Stimulated activated CD4-positive, alpha-beta T cell treated with anti-CD3 and anti-CD28 coated beads, Interleukin-12 subunit alpha, Interleukin-12 subunit beta, amount 100 ng/mL, for 4 hours (primary cell): ENCODE data around the gene ZNF462.

Experiments used
- DNase-seq: peaks from one replicate; pipeline ENCODE4 v3.0.0-alpha.2; 2020

The ZNF462 gene

DNA sequence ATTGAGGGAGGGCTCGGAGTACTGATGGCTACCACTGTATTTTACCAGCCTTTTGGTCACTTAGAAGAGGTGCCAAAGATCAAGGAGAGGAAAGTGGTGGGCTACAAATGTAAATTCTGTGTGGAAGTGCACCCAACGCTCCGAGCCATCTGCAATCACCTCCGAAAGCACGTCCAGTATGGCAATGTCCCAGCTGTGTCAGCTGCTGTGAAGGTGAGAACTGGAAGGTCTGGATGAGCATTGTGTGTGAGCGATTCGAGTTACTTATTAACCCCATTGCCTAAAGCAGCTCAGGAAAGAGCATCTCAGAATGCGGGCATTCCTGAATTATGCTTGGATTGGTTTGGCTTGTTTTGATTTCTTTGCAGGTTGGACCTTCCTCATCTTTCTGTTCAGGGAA lies 67.5 kb downstream of the ZNF462 start:
- DNase-seq: no peak

DNA sequence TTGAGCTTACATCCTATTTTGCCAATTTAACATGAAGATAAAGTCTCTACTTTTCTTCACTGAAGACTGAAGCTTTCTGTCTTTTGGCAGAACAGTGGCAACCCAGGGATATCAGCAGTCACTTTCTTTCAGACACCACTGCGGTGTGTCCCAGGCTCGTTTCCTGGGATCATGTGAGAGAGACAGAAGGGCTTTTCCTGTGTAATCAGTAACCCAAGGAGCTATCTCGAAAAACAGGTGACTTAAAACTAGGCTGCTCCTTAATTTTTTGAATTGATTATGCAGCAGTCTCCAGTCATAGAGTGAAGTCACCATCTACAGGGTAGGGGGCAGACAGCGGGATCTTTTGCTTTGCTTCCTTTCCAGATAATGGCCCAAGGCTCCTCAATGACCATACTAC lies 68.5 kb downstream of the ZNF462 start:
- DNase-seq: no peak

DNA sequence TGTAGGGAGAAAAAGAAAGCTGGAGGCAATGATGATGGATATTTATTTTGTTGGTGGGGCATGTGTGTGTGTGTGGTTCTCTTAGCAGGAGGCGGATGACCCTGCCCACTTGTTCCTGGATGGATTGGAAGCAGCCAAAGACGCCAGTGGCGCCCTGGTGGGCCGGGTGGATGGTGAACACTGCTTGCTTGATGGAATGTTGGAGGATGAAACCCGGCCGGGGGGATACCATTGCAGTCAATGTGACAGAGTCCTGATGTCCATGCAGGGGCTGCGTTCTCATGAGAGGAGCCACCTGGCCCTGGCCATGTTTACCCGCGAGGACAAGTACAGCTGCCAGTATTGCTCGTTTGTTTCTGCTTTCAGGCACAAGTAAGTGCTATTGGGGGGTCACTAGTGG lies 69.2 kb downstream of the ZNF462 start:
- no peak for DNase-seq

DNA sequence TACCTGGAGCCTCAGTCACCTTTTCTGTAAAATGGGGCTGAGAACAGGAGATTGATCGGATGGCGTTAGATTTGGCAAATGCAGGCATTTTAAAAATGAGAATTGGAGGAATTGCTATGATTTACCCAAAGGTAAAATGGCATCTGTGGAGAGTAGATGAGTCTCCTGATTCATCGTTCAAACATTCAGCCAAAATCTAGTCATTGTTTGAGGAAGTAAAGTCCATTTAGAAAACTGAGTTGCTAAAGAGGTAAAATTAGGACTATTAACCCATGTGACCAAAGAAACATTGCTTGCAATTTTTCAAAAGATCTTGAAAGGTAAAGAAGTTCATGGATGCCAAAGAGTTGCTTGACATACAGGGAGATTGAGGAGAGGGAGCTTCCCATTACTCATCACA lies 69.7 kb downstream of the ZNF462 start:
- DNase-seq: no peak

DNA sequence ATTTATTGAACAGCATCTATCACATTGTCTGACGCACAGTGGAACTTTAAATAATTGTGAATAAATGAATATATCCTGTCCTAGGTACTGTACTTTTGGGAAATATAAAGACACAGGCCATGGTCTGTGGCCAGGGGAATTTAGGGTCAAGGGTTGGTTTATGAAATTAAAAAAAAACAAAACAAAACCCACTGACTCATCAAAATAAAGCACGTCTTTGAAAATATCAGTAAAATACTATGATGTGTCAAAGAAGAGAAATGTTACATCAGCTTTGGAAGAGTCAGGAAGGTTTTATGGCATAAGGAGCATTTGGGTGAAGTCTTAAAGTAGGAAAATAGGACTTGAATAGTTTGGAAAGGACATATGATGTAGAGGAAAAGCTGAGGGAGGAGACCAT lies 70.5 kb downstream of the ZNF462 start:
- DNase-seq: no peak

DNA sequence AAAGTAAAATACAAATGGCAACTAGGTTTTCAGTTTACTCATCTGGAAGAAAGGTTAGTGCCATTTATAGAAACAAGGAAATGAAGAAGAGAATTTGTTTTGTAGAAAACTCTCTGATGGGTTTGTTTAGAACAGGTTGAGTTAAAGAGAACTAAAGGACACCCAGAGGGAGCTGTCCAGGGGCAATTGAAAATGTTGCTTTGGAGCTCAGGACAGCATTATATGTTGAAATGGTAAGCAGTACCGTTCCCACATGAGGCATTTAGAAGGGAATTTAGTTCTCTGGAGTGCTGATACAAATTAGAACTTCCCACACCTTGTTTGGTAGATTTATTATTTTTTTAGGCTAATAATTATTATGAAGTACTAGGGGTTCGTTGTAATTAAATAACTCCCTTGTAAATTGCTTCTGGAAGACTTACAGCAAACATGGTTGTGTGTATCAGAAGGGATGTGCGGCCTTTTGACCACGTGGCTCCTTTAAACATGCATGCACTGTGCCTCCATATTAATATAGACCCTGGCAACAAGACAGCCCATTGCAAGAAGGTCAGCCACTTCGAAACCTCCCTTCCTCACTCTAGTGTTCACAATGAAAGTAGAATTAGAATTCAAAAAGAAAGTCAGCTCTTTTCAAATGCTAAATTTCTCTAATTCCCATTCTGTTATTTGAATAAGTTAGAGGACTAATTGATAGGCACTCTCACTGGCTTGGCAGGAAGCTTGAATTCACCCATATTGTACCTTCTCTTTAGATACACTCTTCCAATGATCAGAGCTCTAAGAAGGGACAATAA lies 71.7 kb downstream of the ZNF462 start:
- no peak for DNase-seq

DNA sequence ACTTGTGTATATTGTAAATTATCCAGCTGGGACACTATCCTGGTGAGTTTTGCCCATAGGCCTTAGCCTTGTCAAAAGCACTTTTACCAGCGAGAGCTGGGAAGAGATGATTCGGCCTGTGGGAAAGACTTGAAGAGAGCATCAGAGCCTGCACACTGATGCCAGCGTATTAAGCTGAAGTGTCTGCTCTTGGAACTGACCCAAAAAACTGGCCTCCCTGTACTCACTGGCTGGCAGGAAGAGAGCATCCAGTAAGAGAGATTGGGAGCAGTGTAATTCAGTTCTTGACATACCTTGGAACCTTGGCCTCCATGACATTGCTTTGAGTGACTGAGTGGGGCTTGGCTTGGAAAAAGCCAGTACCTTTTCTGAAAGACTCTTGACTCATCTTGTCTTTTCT lies 73.7 kb downstream of the ZNF462 start:
- DNase-seq: no peak

DNA sequence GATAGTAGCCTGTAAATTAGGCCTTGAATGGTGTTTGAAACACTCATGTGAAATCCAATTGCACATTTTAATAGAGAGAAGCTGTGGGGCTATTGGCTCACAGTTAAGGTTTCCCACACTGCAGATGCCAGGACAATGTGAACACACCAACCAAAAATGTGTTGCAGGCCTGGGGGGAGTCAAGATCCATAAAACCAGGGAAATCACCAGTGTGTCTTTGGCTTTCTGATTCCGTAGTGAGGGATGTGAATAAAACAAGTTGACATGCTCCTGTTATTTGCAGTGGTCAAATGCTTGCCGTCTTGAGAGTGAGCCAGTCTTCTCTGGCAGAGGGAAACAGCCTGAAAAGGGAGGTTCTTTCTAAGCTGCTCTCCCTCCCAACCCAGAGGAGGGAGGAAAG lies 79.0 kb downstream of the ZNF462 start:
- DNase-seq: no peak

DNA sequence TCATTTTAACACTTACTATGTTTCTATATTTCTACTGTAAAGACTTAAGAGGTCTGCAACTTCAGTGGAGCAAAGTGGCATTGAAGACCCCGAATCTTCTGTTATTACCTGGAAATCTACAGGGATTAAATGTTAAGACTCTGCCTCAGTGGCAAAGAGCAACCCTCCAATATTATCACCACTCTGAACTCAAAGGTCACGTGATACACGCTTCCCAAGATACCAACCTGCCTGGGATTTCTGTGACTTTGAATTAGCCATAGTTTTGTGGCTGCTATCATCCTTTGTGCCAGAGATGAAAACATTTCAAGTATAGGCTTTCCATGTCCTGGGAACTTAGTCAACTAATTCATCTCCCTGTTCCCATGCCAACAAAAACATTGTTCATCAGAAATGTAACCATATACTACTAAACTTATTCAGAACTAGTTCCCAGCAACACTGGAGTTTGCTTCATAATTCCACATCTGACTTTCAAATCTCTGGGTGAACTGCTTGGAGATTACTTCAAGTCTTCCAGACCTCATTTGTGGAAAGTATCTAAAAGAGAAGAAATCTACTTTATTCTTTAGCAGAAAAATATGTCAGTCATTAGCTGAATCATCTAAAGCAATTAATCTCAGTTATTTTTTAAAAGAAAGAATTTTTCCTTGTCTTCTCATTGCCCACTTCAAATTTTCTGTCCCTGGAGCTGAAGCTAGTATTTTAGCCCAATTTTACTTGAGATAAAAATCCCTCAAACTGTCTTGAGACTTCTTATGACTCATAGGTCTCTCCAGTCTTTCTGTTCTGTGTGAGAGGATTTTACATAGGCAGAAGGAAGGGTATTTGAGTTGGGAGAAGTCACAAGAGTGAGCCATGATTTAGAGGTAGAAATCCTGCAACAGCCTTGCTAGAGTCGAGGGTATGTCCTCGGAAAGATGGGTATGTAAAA lies 83.0 kb downstream of the ZNF462 start:
- DNase-seq: no peak

DNA sequence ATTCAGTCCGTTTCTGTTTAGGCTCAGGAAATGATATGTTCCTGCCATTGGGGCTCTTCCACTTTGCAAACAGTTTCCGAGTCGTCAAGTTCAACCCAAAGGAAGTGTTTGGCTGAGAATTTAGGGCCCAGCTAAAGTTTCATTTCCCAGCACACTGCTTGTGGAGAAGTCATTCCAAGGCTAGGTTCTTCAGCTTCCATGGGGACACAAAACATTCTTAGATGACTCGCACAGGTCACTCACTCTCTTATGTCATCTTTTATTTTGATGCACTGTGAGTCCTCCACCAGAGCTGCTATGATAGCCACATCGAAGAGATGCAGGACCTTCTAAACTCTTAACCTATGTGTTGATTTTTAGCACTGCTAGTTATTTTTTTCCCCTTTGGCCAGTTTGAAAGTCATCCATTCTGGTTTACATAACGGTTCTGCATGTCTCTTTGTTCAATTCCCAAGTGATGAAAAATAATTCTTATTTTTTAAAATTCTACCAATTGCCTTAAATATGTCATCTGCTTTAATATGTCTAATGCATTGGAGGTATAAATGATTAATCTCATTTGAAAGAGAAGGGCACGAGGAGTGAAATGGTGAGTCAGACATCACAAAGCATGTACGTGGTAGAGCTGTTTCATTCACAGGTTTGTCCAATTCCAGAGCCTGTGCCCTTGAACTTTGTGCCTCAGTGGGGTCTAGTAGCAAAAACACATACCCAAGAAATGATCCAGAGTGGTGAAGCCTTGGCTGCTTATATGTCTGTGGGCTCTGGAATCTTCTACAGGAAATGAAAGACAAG lies 84.3 kb downstream of the ZNF462 start:
- no peak for DNase-seq

DNA sequence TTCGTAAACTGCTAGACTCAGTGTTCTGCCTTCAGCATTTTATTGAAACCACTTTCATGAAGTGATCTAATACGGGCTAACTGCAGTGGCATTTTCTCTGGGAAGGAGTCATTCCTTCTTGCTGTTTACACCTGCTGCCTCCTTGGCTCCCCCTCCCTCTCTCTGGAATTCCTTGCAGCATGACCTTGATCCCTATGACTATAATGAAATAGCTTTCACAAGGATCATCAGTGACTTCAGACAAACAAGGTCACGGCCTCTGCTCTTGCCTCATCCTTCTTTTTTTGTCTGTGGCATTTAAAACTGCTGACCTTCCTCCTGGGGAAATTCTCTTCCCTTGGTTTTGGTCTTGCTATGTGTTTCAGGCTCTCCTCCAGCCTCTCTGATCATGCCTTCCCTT lies 90.2 kb downstream of the ZNF462 start:
- DNase-seq: no peak

DNA sequence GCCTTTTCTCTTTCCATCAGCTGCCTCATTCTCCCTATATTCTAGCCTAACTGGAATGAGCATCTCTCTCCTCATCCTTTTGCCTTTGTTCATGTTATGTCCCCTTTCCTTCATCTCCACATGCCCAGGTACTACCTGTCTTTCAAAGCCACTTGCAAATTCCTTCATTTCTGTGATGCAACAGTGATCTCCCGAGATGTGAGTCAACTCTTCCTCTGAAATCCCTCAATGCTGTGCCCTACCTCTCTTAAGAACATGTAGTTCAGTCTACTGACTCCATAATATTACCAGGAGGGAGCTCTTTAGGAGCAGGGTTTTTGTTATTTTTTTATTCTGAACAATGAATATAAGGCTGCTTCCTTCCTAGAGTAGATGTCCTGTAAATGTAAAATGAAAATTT lies 91.6 kb downstream of the ZNF462 start:
- DNase-seq: no peak

DNA sequence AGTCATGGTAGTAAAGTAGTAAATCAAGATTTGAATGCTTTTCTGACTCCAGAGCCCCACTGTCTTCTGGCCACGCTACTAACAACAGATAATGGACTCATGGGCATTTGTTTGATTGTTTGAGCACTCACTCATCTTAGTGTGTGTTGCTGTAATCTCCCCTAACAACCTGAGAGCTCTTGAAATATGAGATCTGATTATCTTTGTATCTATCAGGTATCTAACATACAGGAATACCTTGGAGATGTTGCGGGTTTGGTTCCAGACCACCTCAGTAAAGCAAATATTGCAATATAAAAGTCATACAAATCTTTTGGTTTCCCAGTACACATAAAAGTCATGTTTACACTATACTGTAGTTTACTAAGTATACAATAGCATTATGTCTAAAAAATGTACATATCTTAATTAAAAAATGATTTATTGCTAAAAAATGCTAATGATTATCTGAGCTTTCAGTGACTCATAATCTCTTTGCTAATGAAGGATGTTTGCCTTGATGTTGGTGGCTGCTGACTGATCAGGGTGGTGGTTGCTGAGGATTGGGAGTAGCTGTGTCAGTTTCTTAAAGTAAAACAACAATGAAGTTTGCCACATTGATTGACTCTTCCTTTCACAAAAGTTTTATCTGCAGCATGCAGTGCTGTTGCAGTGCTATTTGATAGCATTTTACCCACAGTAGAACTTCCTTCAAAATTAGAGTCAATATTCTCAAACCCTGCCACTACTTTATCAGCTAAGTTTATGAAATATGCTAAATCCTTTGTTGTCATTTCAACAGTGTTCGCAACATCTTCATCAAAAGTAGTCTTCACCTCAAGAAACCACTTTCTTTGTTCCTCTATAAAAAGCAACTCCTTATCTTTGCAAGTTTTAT lies 92.2 kb downstream of the ZNF462 start:
- DNase-seq: no peak

DNA sequence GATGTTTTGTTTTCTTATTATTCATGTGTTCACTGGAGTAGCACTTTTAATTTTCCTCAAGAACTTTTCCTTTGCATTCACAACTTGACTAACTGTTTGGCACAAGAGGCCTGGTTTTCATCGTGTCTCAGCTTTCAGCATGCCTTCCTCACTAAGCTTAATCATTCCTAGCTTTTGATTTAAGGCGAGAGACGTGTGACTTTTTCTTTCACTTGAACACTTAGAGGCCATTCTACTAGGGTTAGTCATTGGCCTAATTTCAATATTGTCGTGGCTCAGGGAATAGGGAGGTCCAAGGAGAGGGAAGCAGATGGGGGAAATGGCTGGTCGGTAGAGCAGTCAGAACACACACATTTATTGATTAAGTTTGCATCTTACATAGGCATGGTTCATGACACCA lies 94.0 kb downstream of the ZNF462 start:
- DNase-seq: no peak

DNA sequence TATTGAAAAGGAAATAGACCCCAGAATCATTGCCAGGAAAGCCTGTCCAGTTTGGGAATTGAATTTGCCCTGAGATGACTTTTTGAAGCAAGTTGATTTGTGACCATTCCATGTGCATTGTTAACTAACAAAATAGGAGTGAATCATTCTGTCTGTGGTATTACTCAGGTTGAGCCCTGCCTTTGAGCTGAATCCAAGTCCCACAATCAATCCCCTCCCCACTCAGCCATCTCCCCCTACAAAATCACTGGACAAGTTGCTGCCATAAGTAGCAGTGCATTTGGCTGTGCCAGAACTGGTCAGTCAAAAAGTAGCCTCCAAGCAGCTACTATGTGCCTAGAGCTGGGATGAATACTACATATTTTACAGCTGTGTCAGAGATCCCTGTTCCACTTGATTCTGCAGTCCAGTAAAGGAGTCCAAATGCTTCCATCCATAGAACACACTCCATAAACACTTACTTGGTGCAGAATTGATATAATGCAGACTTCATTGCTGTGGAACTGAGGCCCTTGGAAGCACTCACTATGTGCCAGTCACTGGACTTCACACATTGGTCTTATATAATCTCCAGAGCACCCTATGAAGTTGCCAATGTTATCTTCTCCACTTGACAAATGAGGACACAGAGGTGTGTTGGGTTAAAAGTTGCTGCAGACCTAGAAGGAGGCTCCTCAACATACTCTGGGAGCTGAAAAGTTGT lies 96.1 kb downstream of the ZNF462 start:
- no peak for DNase-seq

DNA sequence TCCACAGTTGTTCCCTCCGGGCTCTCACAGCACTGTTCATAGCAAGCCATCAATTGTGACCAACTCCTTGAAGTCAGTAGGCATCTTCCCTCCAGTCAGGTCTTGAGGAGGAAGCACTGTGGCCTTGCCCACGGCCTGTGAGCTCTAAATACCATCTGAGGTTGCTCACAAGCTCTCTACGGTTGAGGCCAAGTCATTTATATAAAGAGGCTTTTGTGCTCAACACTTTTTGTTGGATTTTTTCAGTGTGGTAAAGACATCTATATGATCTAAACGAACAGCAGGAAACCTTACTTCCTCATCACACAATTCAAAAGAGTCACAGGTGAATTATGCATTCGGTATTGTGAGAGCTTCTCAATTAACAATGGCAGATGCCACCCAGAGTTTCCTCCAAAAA lies 97.3 kb downstream of the ZNF462 start:
- no peak for DNase-seq

DNA sequence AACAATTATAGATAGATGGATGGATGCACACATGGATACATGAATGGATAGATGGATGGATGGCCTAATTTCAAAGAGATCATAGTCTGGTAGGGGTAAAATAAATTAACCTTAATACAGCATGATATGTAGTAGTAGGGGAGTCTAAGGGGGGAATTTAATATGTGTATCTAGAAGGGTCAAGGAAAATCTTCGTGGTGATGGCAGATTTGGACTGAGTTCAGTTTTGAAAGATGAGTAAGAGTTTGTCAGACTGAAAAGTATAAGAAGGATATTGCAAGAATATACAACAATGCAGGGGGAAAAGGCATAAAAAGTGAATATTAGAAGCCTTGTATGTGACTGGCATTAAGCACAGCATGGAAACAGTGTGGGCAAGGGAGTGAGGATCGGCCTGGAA lies 98.7 kb downstream of the ZNF462 start:
- no peak for DNase-seq

DNA sequence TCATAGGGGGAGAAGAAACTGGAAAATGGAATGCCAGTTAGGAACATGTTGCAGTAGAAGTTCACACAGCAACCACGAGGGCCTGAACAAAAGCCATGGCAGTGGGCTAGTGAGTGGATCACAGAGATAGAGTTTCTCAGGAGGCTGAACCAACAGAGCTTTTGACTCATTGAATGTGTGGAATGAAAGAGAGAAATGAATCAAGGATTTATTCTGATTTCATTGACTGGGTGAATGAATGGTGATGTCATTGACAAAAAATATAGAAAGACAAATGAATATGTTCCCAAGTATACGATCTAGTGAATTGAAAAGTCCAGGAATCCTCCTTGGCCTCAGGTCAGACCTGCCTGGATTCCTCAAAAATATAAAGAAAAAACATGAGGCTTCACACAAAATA lies 99.2 kb downstream of the ZNF462 start:
- no peak for DNase-seq

DNA sequence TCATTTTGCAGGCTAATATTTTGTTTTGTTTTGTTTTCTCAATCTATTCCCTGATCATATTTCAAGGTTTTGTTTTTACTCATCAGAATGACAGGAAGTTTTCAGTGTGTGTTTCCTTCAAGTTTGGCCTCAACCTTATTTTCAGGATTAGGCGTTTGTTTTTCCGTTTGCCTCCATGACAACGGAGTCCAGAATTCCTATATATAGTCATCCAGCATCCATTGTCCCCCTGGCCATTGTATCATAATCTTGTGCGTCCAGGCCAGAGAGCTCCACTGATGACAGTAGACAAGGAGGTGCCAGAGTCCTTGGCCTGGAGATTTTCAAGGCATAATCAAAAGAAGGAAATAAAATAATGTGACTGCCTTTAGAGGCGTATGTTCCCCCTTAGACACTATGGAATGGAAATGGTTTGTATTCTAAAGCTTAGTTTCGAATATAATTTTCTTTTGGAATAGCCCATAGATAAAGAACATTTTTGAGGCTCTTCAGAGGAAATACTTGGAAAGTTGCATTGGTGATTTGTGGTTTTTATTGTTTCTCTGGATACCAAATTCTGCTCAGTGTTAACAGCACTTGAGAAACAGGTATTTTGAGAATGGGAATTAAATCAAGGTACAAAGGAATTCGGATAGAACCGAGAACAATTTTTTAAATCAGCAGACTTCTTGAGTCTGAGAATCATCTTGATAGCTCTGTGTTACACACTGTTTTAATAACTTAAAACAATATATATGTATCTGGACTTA lies 99.8 kb downstream of the ZNF462 start:
- no peak for DNase-seq

DNA sequence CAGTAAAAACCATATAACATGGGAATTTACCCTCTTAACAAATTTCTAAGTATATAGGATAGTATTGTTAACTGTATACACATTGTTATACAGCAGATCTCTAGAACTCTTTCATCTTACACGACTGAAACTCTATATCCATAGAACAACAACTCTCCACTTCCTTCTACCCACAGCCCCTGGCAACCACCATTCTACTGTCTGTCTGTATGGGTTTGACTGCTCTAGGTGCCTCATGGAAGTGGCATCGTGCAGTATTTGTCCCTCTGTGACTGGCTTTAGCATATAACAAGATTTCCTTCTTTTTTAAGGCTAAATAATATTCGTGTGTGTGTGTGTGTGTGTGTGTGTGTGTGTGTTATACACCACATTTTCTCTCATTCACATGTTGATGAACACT lies 100.7 kb downstream of the ZNF462 start:
- no peak for DNase-seq

DNA sequence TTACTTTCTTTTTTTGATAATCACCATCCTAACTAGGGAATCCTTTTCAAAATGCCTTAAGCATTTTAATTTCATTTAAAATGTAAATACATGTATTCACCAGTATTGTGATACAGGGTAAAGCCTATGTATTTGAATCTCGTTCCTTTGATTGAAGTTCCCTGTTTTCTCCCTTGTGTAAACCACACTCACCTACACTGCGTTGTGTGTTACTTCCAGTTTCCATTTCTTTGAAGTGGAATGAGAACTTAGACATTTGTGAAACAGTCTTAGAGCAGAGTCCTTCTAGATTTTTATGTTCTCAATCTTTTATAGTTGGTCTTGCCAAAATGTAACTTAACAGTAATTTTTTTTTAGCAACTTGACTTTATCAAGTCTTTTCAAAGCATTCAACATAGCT lies 101.4 kb downstream of the ZNF462 start:
- DNase-seq: no peak
